Erythroblast (primary cell): ENCODE measurements around the gene PTGFRN.

Experiments used
- GATA1 ChIP-seq: IDR thresholded peaks from 2 replicates; pipeline ENCODE4 v1.6.1; 2011; ENCODE audit warnings: low read depth, mild to moderate bottlenecking, control low read depth, low read length, moderate library complexity
- POLR2A ChIP-seq: IDR thresholded peaks from 2 replicates; pipeline ENCODE4 v1.6.1; 2011; ENCODE audit warnings: mild to moderate bottlenecking, low read length

DNA sequence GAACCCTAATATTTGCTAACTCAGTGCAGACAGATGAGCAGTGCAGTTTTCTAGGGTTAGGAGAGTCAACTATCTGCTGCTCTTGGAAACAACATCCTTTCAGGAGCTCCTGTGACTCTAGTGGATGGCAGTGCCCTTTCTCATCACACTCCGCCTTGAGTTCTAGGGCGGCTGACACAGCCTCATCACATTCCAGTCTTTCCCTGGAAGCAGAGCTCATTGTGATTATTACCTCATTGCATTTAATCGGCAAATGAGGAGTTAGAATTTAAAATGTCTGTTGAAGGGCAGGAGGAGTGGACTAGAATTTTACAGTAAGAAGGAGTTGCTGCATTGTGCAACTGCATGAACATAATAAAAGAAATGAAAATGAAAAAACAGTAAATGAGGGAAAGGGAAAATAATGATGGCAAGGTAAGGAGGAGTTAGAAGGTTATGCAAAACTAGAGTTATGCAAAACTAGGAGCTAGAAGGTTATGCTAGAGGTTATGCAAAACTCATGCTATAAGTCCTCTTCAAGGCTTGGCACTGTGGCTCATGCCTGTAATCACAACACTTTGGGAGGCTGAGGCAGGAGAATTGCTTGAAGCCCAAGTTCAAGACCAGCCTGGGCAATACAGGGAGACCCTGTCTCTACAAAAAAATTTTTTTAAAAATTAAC is 6.9 kb upstream of the PTGFRN start:
- no peak for TF ChIP-seq POLR2A
- TF ChIP-seq GATA1 = no peak
